ENCODE measurements around the gene GIGYF2.
"Not testable (repeated sequence)": the region's sequence is repeated elsewhere in the genome, so short reads cannot be mapped to it uniquely, and the experiment has no call there.

Gene GIGYF2

DNA sequence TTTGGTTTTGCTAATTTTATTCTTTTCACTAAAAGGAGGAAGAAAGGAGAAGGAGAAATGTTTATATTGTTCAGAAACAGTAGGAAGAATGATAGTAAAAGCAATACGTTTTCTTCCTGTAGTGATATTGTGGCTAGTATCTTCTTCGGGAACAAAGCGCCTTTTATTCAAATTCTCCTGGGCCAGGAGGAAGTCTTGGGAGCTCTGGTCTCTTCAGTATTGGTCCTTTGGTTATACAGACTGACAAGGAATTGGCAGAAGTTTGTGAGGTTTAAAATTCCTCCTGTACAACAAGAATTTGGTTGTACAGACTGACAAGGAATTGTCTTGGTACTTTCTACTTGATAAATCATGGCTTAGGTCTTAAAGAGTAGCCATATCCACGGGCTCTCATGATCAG, 9.9 kb downstream of the GIGYF2 start:
- DNase-seq (ENCODE audit: low read depth in 1 of 2, low spot score in 1 of 2): no peak
- no peak overlapping the region for H3K27ac ChIP-seq (replicated peaks)
- H3K27me3 ChIP-seq (ENCODE audit: insufficient read depth, poor library complexity, severe bottlenecking): no peaks in the 10 kb centered on the region
- TF ChIP-seq, protein P1, sequence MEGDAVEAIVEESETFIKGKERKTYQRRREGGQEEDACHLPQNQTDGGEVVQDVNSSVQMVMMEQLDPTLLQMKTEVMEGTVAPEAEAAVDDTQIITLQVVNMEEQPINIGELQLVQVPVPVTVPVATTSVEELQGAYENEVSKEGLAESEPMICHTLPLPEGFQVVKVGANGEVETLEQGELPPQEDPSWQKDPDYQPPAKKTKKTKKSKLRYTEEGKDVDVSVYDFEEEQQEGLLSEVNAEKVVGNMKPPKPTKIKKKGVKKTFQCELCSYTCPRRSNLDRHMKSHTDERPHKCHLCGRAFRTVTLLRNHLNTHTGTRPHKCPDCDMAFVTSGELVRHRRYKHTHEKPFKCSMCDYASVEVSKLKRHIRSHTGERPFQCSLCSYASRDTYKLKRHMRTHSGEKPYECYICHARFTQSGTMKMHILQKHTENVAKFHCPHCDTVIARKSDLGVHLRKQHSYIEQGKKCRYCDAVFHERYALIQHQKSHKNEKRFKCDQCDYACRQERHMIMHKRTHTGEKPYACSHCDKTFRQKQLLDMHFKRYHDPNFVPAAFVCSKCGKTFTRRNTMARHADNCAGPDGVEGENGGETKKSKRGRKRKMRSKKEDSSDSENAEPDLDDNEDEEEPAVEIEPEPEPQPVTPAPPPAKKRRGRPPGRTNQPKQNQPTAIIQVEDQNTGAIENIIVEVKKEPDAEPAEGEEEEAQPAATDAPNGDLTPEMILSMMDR (IDR thresholded peaks at IDR 0.05; ENCODE audit: insufficient read depth, low read length): no peak
- H3K4me3 ChIP-seq (replicated peaks; ENCODE audit: insufficient read depth, low read length): no peak overlapping the region

DNA sequence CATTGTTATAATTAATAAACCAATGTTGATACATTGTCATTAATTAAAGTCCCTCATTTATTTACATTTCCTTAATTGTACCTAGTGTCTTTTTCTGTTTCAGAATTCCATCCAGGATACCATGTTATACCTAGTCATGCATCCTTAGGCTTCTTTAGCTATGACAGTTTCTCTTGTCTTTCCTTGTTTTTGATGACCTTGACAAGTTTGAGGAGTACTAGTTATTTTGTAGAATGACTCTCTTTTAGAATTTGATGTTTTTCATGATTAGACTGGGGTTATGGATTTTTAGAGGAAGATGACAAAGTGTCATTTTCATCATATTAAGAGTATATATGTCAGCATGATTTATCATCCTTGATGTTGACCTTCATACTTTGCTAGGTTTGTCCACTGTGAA, 16.4 kb downstream of the GIGYF2 start:
- DNase-seq (ENCODE audit: low read depth in 1 of 2, low spot score in 1 of 2): no peak
- H3K4me3 ChIP-seq (replicated peaks; ENCODE audit: insufficient read depth, low read length): no peak overlapping the region
- no peaks in the 10 kb centered on the region for H3K27me3 ChIP-seq (ENCODE audit: insufficient read depth, poor library complexity, severe bottlenecking)
- TF ChIP-seq SPI1 (IDR thresholded peaks at IDR 0.05; ENCODE audit: borderline replicate concordance, low read depth) (no peak), GABPA (IDR thresholded peaks at IDR 0.05; ENCODE audit: low read depth) (no peak), POLR2AphosphoS5 (IDR thresholded peaks at IDR 0.05; ENCODE audit: low read depth) (no peak)
- TF ChIP-seq, protein P2, sequence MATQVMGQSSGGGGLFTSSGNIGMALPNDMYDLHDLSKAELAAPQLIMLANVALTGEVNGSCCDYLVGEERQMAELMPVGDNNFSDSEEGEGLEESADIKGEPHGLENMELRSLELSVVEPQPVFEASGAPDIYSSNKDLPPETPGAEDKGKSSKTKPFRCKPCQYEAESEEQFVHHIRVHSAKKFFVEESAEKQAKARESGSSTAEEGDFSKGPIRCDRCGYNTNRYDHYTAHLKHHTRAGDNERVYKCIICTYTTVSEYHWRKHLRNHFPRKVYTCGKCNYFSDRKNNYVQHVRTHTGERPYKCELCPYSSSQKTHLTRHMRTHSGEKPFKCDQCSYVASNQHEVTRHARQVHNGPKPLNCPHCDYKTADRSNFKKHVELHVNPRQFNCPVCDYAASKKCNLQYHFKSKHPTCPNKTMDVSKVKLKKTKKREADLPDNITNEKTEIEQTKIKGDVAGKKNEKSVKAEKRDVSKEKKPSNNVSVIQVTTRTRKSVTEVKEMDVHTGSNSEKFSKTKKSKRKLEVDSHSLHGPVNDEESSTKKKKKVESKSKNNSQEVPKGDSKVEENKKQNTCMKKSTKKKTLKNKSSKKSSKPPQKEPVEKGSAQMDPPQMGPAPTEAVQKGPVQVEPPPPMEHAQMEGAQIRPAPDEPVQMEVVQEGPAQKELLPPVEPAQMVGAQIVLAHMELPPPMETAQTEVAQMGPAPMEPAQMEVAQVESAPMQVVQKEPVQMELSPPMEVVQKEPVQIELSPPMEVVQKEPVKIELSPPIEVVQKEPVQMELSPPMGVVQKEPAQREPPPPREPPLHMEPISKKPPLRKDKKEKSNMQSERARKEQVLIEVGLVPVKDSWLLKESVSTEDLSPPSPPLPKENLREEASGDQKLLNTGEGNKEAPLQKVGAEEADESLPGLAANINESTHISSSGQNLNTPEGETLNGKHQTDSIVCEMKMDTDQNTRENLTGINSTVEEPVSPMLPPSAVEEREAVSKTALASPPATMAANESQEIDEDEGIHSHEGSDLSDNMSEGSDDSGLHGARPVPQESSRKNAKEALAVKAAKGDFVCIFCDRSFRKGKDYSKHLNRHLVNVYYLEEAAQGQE (IDR thresholded peaks at IDR 0.05; ENCODE audit: insufficient replicate concordance, low read depth): no peak
- TF ChIP-seq, protein P1 (IDR thresholded peaks at IDR 0.05; ENCODE audit: insufficient read depth, low read length): no peak
- H3K27ac ChIP-seq (replicated peaks): no peak overlapping the region

DNA sequence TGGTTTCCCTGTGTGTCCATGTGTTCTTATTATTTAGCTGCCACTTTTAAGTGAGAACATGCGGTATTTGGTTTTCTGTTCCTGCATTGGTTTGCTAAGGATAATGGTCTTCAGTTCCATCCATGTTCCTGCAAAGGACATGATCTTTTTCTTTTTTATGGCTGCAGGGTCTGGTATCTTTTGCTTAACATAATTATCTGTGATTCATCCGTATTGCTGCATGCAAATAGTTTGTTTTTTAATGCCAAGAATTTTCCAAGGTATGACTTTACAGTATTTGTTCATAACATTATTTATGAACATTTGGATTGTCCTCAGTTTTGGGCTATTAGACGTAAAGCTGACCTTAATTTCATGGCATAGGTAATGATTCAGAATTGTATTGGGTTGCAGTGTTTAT, 17.8 kb downstream of the GIGYF2 start:
- Histone ChIP-seq H3K27ac (replicated peaks) (no peak overlapping the region), H3K4me3 (replicated peaks; ENCODE audit: insufficient read depth, low read length) (no peak overlapping the region), H3K27me3 (ENCODE audit: insufficient read depth, poor library complexity, severe bottlenecking) (no peaks in the 10 kb centered on the region)
- TF ChIP-seq, protein P1 (IDR thresholded peaks at IDR 0.05; ENCODE audit: insufficient read depth, low read length): no peak
- TF ChIP-seq SPI1 (IDR thresholded peaks at IDR 0.05; ENCODE audit: borderline replicate concordance, low read depth) (no peak), POLR2AphosphoS5 (IDR thresholded peaks at IDR 0.05; ENCODE audit: low read depth) (no peak), GABPA (IDR thresholded peaks at IDR 0.05; ENCODE audit: low read depth) (no peak)
- TF ChIP-seq, protein P2 (IDR thresholded peaks at IDR 0.05; ENCODE audit: insufficient replicate concordance, low read depth): no peak
- DNase-seq (ENCODE audit: low read depth in 1 of 2, low spot score in 1 of 2): no peak

DNA sequence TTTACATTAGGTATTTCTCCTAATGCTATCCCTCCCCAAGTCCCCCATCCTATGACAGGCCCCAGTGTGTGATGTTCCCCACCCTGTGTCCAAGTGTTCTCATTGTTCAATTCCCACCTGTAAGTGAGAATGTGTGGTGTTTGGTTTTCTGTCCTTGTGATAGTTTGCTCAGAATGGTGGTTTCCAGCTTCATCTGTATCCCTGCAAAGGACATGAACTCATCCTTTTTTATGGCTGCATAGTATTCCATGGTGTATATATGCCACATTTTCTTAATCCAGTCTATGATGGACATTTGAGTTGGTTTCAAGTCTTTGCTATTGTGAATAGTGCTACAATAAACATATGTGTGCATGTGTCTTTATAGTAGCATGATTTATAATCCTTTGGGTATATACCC, 22.9 kb downstream of the GIGYF2 start:
- H3K27me3 ChIP-seq (ENCODE audit: insufficient read depth, poor library complexity, severe bottlenecking); H3K27ac ChIP-seq (replicated peaks); DNase-seq (ENCODE audit: low read depth in 1 of 2, low spot score in 1 of 2); H3K4me3 ChIP-seq (replicated peaks; ENCODE audit: insufficient read depth, low read length): not testable (repeated sequence)
